GM18870 (cell line): ENCODE results near the gene PPDPF.

Experiments
- ATAC-seq: cut with Tn5 transposase; IDR thresholded peaks from one replicate; pipeline ENCODE4 v1.9.1; 2021; ENCODE audit warnings: moderate library complexity; ENCODE audit not compliant: unreplicated experiment

Gene PPDPF

GRCh38 chr20:63519668-63520503, 679 bp upstream of the PPDPF start:
- no peak for ATAC-seq

GRCh38 chr20:63520934-63521601, 503 bp downstream of the PPDPF start:
- ATAC-seq: no peak

DNA sequence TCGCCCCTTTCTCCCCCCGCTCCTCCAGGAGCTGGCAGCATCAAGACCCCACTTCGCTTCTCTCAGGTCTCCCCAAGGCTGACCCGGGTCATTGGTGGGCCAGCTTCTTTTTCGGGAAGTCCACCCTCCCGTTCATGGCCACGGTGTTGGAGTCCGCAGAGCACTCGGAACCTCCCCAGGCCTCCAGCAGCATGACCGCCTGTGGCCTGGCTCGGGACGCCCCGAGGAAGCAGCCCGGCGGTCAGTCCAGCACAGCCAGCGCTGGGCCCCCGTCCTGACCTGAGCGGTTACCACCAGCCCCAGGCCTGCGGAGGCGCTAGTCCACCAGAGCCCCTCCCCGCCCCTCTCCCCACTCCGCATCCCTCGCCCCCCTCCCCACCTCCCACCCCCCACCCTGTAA, 1.0 kb downstream of the PPDPF start:
- no peak for ATAC-seq

- ATAC-seq: no peak
Measured at GRCh38 chr20:63522091-63522868, 1.7 kb downstream of the PPDPF start.

GRCh38 chr20:63522981-63523611, 2.5 kb downstream of the PPDPF start:
- no peak for ATAC-seq

- no peak for ATAC-seq
Measured at GRCh38 chr20:63525185-63525584, 4.6 kb downstream of the PPDPF start.

- ATAC-seq: no peak
Measured at GRCh38 chr20:63525971-63526370, 5.4 kb downstream of the PPDPF start.

- no peak for ATAC-seq
Measured at GRCh38 chr20:63527184-63527583, 6.6 kb downstream of the PPDPF start.

DNA sequence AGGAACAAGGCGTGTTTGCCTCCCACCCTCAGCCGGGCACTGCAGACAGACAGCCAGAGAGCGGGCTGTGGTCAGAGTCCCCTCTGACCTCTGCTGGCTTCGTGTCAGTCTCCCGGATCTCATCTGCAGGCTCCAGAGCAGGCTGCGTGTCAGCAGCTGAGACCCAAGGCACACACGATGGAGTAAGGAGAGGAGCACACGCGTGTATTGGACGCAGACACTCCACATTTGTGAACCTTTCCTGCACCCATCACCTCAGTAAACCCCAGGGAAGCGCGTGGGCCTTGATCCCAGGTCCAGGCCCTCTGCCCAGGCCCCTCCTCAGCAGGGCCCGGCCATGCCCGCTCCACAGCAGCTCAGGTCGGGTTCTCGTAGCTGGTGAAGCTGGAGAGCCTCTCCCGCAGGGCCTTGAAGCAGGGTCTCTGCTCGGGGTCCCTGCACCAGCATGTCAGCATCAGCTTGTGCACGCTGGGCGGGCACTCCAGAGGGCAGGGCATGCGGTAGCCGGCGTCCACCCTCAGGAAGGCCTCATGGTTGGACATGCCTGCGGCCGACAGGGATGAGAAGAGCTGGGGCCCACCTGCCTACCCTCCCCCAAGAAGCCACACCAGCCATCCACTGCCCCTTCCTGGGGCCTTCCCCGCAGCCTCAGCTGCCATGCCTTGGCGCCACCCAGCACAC, 8.8 kb downstream of the PPDPF start:
- no peak for ATAC-seq

DNA sequence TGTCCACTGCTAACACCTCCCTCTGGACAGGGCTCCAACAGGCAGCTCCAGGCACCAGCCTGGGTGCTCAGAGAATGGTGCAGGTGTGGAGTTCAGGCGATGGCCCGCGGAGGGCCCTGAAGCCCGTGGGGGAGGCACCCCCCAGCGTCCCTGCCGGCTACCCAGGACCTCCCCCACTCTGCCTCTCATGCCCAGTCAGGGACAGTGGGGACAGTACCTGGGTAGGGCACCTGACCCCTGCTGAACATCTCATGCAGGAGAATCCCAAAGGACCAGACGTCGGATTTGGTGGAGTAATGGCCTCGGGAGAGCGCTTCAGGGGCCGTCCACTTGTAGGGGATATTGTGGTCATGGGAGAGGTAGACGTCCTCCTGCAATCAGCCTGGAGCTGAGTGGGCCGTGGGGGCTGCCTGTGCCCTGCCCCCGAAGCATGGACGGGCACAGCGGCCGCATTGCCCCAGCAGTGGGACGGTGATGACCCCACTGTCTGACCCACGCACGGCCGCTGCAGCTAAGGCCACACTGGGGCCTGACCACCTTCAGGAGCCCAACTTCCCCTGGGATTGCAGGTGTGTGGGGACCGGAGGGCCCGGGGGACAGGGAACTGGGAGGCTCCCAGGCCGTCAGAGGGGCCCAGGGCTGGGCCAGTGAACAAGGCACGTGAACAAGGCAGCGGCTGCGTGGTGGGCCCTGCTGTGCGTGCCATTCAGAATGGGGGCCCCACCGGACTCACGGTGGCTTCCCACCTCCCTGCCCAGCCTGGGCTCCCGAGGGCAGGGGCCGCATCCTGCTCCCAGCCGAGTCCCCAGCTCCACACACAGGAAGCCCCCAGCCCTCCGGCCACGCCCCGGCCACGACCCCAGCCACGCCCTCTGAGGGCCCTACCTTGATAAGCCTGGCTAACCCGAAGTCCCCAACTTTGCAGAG, 9.6 kb downstream of the PPDPF start:
- ATAC-seq: no peak

DNA sequence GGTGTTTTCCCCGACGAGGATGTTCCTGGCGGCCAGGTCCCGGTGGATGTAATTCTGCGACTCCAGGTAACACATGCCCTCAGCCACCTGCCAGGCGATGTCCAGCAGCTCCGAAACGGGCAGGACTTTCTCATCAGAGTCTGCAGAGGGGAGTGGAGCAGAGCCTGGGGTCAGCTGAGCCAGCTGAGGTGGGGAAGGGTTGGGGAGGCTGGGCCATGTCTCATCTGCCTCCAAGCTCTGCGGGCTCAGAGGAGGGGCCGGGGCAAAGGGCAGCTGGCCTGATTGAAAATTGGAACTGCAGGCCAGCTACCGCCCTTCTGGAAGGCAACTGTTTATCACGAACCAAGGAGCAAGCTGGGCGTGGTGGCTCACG, 10.2 kb downstream of the PPDPF start:
- ATAC-seq: no peak

GRCh38 chr20:63531686-63532448, 11.3 kb downstream of the PPDPF start:
- ATAC-seq: no peak

DNA sequence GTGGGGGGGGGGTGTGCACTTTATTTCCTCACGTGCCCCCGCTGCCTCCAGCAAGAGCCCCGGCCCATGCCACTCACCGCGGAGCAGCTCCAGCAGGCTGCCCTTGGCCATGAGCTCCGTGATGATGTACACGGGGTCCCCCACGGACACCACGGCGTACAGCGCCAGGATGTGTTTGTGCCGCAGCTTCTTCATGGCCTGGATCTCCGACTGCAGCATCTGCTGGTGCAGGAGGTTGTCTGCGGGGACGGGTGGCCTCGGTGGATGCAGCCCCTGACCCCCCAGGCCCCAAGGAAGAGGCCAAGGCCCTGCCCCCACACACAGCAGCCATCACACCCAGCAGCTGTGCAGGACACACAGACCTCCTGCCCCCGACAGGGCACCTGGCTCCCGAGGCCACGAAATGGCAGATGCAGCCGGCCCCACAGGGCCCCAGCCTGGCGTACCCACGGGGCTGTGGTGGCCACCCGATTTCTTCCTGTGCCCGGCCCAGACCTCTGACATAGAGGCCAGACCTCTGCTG, 11.9 kb downstream of the PPDPF start:
- no peak for ATAC-seq

- no peak for ATAC-seq
Measured at GRCh38 chr20:63533388-63533787, 12.8 kb downstream of the PPDPF start.

DNA sequence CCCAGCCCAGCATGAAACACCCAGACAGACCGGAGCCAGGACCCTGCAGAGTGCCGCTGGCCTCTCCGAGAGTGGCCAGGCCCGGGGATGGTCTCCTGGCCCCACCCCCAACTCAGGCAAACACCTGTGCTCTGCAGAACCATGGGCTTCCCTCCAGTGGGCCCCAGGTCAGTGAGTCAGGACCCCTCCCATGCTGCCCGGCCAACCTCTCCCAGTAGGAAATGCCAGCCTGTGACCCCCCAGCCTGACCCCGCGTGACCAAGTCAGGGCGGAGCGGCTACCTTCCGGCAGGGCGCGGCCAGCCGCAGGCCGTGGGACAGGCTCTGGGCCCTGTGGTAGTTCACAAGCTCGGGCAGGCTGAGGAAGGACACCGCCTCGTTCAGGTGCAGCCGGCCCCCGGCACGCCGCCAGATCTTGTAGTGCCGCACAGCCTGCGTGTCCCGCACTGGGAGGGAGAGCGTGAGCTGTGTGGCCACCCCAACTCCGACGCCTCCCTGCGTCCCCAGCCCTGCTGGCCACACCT, 13.4 kb downstream of the PPDPF start:
- no peak for ATAC-seq

GRCh38 chr20:63534427-63534830, 13.9 kb downstream of the PPDPF start:
- no peak for ATAC-seq

DNA sequence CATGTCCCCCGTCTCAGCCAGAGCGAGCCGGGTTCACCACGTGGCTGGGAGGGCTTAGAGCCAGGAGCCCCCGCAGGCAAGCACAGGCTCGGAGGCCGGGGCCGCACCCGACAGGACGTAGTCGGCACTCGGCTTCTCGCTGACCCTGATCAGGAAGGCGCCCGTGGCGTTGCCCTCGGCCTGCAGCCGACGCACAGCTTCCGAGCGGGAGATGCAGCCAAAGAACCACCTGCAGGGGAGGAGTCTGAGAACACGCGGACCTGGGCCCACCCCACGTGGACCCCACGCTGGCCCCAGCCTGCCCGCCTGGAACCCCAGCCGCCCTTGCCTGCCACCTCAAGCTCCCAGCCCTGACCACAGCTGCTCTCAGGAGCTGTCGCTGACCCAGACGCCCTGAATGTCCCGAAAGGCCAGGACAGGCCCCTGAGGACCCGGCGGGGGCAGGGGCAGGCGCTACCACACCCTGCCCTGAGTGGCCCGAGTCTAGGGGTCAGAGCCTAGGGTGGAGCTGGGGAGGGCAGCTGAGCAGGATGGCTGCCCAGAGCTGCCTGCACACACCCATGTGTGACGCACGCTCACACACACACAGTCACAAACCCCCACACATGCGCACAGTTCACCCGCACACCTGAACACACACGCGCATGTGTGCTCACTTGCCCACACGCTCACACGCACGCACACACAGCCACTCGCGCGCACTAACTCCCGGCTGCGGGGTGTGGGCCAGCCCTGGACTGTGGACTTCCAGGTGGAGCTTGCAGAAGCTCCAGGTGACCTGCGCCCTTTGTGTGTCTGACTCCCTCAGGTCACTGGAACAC, 14.5 kb downstream of the PPDPF start:
- no peak for ATAC-seq
